MM.1S (cell line): ENCODE results near the gene CMTR1.

ENCODE experiments used
- EZH2 ChIP-seq: fragments of 300-600 bp; sonication (generic); optimal IDR thresholded peaks from 2 replicates; pipeline ENCODE3; 2017; ENCODE audit warnings: low read depth, mild to moderate bottlenecking, antibody characterized with exemption, low read length, mixed read lengths
- EZH2phosphoT487 ChIP-seq: fragments of 300-600 bp; sonication (generic); IDR thresholded peaks from 2 replicates; pipeline ENCODE4 v1.6.1; 2018; ENCODE audit warnings: antibody characterized with exemption, low read length
- TF ChIP-seq, protein P1 (sequence below): fragments of 300-600 bp; sonication (generic); IDR thresholded peaks from 2 replicates; pipeline ENCODE4 v1.5.1; 2016; ENCODE audit warnings: antibody characterized with exemption, low read length, mixed read lengths

DNA sequence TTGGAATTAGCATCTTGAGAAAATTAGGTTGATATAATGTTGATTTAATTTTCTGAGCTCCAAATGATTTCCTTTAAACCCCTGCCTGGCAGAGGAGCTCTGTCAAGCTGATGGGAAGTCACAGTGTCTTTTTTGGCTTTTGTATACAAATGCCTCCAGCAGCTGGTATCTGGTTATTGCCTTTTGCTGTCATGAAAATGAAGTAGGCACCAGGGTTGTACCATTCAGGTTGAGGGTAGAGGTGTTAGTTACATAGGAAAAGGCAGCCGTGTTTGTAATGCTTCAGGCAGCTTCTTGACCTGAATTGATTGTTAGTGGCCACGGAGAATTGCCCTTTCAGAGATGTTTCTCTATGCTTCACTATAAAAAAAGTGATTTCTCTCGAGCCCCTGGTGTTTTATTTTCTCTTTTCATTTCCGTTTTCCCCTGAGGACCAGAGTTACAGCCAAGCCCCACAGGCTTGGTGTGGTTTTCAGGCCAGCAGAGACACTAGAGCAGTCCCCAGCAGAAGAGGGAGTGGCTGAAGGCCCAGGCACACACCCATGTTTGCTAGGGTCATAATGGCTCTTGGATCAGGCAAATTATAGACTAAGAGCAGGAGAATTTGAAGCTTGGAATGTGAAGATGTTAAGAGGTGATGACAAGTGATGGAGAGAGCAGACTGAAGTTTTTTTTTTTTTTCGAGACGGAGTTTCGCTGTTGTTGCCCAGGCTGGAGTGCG, 21.6 kb downstream of the CMTR1 start:
- TF ChIP-seq, protein P1, sequence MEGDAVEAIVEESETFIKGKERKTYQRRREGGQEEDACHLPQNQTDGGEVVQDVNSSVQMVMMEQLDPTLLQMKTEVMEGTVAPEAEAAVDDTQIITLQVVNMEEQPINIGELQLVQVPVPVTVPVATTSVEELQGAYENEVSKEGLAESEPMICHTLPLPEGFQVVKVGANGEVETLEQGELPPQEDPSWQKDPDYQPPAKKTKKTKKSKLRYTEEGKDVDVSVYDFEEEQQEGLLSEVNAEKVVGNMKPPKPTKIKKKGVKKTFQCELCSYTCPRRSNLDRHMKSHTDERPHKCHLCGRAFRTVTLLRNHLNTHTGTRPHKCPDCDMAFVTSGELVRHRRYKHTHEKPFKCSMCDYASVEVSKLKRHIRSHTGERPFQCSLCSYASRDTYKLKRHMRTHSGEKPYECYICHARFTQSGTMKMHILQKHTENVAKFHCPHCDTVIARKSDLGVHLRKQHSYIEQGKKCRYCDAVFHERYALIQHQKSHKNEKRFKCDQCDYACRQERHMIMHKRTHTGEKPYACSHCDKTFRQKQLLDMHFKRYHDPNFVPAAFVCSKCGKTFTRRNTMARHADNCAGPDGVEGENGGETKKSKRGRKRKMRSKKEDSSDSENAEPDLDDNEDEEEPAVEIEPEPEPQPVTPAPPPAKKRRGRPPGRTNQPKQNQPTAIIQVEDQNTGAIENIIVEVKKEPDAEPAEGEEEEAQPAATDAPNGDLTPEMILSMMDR, result no peak
- TF ChIP-seq EZH2 (no peak), EZH2phosphoT487 (no peak)
